Activated naive CD4-positive, alpha-beta T cell treated with anti-CD3 and anti-CD28 coated beads, Interleukin-2, amount 50 U/mL, for 16 hours (primary cell): ENCODE measurements around the gene SNRPD3.
"Not testable (repeated sequence)": the region's sequence is repeated elsewhere in the genome, so short reads cannot be mapped to it uniquely, and the experiment has no call there.

ENCODE experiments used
- DNase-seq: peaks from one replicate; pipeline ENCODE4 v3.0.0-alpha.2; 2020

Gene SNRPD3

DNA sequence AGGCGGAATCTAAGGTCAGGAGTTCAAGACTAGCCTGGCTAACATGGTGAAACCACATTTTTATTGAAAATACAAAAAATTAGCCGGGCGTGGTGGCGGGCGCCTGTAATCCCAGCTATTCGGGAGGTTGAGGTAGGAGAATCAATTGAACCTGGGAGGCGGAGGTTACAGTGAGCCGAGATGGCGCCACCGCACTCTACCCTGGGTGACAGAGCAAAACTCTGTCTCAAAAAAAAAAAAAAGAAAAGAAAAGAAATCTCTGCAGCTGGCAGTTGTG, 37.7 kb downstream of the SNRPD3 start:
- DNase-seq, result not testable (repeated sequence)

DNA sequence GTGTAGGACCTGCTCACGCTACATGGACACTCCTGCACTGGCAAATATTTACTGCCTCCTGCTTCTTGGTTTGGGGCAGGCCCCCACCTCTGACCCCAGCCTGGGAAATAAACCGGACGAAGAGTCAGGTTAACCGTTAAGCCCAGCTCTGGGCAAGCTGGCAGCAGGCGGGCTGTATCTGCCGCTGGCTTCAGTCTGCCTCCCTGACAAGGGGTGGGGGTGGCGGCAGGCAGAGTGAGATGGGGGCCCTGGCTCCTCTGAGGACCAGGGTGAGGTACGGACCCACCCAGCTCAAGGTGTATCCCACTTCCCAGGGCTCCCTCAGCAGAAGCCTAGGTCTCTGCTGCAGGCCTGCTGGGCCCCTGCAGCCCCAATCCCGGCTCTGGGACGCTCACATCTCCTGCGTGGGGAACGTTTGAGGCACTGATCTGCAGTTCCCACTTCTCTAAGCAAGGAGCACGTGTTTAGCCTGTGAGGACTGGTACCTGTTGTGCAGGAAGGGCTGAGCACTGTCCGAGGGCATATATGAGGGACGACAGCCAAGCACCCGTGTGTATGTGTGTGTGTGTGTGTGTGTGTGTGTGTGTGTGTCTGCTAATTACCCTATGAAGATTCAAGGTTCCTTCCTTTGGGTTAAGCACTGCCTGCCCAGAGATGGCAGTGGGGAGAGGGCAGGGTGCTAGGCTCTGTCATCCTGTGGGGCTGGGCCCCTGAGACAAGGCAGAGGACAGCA, 38.2 kb downstream of the SNRPD3 start:
- no peak for DNase-seq

DNA sequence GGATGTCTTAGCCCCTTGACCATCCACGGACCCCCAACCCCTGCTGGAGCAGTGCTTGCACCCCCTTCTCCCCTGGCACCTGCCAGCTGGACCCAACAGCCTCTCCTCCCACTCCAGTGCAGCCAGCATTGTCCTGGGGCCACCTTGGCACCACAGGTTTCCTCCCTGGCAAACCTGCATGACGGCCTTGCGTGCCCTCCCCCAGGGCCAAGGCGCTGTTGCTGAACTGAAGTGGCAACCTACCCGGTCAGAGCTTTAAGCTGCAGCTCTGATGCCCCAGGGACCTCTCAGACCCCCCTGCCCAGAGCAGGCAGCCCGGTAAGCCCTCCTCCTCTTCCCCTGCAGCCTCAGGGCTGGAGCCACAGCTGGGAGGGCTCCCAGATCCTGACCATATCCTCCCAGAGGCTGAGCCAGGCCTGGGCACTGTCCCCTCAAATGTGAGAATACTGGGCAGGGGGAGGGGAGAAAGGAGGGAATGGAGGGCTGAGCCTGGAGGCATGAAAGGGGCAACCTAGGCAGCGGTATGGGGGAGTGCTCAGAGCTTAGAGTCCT, 38.8 kb downstream of the SNRPD3 start:
- no peak for DNase-seq

DNA sequence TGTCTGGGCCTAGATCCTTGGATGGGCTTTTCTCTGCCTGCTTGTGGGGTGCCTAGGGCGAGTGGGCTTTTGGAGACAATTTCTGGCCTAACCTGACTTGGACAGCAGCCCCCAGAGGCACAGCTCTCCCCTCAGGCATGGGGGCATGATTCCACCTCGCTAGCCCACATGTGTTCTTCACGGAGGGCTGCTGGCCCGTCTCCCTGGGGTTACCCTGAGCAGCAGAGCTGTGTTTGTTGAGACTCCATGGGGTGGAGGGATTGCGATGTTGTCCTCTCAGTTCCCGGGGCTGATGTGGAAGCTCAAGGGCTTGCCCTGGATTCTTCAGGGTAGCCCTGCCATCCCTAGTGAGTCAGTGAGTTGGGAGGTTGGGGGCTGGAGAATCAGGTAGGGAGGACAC, 39.4 kb downstream of the SNRPD3 start:
- no peak for DNase-seq

DNA sequence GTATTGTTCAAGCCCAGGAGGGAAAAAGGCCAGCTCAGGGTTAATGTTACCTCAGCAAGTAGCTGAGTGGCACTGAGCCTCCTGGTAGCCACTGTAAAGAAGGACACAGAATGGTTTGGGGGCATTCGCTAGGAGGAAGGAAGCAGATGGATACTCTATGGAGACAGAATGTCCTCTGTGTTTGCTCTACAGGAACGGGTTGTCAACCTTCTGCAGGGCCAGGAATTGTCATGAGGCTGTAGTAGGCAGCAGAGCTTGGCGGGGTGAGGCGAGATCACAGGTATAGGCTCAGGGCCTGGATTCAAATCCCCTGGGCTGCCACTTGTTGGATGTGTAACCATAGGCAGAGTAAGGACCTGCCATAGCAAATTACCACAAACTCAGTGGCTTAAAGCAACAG, 40.1 kb downstream of the SNRPD3 start:
- DNase-seq, result no peak

DNA sequence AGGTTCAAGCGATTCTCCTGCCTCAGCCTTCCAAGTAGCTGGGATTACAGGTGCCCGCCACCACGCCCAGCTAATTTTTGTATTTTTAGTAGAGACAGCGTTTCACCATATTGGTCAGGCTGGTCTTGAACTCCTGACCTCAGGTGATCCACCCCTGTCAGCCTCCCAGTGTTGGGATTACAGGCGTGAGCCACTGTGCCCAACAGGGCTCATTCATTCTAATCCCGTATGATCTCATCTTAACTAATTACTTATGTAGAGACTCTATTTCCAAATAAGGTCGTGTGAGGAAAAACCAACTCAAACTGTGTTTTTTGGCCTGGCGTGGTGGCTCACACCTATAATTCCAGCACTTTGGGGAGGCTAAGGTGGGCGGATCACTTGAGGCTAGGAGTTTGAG, 41.3 kb downstream of the SNRPD3 start:
- DNase-seq, result not testable (repeated sequence)

DNA sequence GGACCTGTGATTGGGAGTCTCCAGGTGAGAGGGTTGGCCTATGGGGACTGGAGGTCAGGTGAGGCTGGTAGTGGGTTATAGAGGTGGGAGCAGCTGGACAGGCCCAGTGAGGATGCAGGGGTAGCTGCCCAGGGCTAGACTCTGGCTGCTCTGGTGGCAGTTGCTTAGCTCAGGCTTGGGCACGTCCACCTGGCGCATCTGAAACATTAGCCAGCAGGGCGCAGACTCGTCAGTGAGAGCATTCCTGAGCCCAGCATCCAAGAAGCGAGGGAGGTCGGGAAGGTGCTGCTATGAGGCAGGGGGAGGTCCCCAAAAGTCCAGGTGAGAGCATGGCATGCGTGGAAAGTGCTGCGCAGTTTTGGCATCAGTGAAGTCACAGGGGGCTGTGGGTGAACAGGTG, 43.7 kb downstream of the SNRPD3 start:
- no peak for DNase-seq

DNA sequence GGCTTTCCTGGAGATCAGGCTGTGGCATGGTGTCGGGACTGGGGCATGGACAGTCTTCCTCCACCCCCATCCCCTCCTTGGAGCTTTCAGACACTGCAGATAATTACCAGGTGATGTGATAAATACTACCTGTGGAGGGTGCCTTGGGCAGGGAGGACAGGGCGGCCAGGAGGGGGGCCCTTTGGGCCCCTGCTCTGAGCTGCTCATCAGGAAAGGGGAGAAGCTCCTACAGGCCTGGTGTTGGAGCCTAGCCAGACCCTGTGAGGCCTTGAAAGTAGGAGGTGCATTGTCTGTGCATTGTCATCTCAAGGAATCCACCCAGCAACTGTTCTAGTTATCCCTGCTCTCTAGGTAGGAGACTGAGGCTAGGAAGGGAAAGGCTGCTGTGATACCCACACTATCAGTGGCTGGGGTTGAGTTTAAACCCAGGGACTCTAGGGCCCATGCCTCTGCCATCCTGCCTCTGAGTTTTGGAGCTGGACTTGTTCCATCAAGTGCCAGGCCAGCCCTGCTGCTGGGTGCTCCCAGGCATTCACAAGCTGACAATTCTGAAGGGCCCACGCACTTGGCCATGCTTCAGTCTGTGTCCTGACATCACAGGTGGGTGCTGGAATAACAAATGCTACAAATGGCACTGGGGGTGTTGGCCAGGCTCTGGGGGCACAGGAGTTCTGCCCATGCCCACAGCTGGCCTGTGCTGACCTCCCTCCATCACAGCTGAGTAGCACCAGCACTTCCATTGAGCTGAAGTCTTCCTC, 44.3 kb downstream of the SNRPD3 start:
- not testable (repeated sequence) for DNase-seq

DNA sequence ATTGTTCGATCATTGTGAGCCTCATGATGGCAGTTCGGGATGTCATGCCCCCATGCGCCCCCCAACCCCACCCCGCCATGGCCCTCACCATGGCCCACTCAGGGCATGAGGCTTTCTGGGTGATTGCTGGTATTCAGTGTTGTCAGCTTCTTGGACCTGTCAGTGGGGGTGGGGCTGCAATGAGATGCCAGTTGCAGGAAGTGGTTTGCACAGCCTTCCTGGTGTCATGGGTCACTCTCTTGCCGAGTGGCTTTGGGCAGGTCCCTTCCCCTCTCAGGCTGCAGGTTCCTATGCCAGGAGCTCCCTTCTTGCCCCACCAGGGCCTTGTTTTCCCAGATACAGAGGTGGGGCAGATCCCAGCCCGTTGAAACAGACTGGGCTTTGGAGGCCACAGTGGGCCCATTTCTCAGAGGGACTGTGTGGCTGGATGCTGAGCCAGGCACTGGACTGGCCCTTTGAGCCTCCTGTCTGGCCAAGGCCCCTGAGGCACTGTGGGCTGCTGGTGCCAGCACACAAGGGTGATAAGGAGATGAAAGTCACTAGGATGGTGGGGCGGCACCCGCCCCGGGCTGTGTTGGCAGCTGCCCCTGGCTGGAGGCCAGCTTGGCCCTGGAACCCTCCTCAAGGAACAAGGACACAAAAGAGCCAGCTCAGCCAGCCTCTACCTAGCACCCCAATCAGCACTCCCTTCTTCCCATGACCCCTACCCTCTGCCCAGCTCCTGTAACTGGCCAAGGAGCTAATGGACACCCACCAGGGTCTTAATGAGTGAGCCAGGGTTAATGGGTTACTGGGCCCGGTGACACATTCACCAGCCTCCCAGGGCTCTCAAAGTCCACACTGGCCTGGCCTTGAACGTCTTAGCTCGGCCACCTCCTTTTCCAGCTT, 45.7 kb downstream of the SNRPD3 start:
- DNase-seq, result no peak

DNA sequence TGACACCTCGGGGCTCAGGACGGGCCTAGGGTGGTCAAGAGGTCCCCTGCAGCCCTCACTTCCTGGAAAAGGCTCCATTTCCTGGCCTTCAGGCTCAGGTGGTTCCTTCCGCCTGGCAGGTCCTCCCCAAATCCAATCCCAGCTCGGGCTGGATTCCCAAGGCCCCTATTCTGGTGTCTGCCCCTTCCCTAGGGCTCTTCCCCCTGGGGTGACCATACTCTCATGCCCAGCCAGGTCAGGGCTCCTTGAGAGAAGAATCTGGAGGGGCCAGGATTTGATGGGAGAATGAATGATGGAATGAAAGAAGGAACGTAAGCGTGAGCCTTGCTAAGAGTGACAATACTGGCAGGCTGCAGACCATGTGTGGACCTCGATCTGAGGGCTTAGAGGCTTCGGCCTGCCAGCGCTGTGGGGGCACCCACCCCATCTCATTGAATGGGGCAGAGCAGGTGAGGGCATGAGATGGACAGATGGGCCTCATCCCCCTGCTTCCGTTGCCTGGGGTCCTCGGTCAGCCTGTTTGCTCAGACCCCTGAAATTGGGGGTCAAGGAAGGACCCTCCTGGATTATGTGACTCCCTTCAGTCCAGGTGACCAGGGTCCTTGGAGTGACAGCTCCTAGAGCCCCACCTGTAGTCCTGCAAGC, 46.4 kb downstream of the SNRPD3 start:
- not testable (repeated sequence) for DNase-seq

DNA sequence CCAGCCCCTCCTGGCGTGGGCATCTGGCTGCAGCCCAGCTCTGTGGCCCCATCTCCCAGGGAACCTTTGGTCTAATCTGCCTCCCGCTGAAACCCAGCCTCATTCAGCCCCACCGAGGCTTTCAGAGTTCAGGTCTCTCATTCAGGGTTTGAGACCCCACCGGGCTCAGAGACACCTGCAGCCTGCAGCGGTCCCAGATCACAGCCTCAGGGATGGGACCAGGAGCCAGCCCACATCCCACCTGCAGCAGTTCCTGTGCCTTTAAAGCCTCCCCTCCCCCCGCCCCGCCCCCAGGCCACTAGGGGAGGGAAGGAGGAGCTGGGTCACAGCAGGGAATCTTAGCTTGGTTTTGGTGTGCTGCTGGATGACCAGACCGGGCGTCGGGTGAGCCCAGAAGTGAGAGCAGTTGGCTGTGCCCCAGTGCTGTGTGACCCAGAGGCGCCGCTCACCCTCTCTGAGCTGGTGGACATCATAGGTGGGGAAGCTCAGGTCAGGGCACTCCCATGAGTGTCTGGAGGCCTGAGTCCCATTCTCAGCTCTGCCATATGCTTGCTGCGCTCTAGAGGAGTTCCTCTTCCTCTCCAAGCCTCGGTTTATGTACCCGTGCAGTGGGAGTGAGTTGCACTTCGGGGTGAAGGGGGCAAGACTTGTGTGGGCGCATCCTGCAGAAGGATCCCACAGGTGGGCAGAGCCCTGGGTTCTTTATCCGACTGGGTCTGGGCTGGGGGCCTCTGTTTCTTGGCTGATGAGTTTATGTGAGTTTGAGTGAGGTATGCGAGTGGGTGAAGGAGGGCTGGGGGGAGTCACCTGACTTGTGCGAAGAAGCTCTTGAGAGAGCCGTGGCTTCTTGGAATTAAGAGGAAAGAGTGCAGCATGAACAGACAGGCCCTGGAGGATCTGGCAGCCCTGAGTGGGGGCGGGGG, 47.3 kb downstream of the SNRPD3 start, which contains the start of gene GGT1:
GGT1 (plus strand) TSS at position 347 of the 923 bp plus-strand sequence. CDS start 7,889 bp downstream, outside the sequence.
- DNase-seq, result not testable (repeated sequence)

DNA sequence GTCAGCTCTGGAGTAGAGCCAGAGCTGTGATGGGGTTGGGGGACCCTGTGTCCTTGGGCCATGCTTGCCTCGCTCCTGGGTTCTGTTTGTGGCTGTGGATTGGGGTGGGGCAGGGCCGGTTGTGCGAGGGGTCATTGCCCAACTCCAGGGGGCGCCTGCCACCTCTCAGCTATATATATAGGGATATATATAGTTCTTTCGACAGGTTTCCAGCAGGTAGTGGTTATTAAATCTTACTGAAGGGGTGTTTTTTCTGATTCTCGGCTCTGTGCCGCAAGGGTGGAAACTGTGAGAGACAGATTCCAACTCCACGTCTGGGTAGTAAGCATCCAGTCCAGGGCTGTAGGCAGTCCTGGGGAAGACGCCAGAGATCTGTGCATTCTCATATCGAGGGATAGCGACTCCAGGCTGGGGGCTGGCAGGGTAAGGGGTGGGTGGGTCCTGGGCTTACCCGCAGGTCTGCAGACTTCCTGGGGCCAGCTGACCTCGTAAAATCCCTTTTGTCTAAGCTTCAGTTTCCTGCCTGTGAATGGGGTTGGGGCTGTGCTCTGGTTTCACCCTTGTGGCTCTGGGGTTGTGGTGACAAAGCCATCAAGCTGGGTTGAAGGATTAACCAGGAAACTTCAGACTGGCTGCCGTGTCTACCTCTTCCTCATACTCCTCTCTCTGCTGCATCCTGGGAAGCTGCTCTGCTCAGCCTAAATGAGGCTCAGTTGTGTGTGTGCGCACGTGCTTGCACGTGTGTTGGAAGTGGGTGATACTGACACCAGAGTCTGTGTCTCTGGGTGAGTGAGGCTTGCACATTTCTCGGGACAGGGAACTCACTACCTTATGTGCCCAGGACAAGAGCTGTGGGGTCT, 48.2 kb downstream of the SNRPD3 start:
- DNase-seq, result not testable (repeated sequence)

DNA sequence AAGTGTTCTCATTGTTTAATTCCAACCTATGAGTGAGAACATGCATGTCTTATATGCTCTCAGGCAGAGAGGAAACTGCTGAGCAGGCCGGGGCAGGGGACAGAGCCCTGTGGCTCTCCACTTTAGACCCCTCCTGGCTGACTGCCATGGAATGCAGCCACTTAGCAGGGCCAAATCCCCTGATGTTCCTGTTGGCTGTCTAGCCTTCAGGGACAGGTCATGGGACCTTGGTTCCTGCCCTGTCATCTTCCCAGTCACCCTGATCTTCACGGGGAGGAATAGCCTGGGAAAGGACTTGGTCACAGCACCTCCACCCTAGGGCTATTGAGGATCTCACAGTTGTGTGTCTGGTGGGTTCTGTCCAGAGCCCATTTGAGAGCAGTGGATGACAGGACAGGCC, 50.5 kb downstream of the SNRPD3 start:
- DNase-seq, result not testable (repeated sequence)

DNA sequence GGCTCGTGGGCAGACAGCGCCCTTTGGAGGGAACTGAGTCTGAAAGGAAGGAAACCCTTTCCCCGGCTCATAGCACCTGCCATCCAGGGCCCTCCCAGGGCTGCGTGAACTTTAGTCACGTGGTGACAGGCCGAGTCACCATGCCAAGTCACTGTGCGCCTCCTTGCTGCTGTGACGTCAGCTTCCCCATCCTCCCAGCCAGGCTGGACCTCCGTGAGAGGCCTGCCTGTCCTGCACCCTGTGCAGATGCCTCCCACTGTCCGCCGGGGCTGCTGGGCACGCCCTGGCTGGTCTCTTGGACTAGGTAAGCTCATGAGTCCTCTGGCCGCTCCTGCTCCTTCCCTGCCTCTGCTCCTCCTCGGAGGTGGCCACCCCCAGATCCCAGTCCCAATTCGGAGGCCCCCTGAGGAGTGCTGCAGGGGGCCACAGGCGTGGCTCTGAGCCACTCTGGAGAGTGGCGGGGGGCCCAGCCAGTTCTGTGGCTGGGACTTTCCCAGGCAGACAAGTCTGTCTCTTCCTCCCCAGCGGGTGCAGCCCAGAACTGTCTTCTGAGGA, 51.7 kb downstream of the SNRPD3 start:
- peak; percentile 64 for DNase-seq

DNA sequence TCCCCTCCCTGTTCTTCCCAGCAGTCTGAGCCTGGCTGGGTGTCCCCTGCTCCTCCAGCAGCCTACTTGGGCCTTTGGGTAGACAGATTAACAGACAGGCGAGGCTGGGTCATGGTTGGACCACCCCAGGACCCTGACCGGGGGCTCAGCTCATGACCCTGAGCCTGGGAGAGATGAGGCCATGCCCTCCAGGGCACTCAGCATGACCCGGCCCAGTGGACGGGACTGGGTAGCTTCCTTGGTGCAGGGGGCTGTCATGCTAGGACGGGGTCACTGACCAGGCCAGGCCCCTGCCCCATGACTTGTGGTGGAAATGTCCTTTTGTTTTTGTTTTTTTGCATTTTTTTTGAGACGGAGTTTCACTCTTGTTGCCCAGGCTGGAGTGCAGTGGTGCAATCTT, 52.5 kb downstream of the SNRPD3 start:
- not testable (repeated sequence) for DNase-seq

DNA sequence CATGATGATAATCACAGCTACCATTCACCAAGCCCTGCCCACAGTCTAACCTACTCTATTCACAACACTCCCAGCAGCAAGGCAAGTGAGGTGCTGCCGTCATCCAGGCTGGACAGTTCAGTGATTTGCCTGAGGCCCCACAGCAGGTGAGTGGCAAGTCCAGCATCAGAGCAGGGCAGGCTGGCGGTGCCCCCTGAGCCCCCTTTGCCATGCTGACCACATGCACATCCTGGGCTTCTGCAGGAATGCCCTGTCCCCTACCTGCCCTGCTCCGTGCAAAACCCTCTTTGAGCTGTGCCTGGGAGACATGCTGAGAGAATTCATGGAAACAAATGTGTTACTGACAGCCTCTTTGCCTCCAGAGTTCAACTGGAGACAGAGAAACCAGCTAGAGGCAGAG, 54.1 kb downstream of the SNRPD3 start:
- not testable (repeated sequence) for DNase-seq

DNA sequence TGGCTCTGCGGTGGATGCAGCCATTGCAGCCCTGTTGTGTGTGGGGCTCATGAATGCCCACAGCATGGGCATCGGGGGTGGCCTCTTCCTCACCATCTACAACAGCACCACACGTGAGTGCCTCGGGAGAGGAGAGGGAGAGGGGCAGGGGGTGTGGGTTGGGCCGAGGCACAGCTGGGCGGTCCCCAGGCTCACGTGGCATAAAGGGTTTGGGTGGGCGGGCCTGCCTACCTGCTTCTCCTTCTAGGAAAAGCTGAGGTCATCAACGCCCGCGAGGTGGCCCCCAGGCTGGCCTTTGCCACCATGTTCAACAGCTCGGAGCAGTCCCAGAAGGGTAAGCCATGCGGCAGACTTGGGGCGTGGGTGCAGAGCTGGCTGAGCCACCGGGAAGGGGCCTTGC, 59.0 kb downstream of the SNRPD3 start:
- DNase-seq, result not testable (repeated sequence)

DNA sequence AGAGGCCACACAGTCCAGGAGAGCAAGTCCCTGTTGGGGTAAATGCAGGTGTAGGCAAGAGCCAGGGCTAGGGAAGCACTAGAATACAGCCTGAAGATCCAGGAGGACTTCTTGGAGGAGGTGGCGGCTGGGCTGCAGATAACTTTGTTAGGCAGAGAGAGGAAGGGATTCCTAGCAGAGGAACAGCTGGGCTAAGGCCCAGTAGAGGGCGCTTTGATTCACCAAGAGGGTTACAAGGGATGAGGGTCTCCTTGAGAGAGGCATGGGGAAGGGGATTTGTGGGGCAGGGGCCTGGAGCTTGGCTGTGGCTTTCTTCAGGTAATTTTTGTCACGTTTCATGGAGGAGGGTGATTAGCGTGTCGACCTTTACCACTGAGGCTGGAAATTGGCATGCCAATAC, 65.4 kb downstream of the SNRPD3 start:
- DNase-seq, result not testable (repeated sequence)

DNA sequence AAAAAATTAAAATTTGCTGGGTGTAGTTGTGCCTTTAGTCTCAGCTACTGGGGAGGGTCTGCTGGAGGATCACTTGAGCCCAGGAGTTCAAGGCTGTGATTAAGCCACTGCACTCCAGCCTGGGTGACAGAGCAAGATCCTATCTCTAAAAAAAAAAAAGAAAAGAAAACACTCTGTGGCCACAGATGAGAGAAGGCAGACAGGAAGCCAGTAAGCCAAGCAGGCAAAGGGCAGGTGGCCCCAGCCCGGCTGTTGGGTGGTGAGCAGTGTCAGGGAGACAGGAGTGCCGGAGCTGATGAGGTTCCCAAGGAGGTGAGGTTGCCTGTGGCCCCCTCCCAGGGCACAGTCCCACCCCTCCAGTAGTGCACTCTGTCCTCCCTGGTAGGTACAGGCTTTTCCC, 66.8 kb downstream of the SNRPD3 start:
- DNase-seq, result not testable (repeated sequence)
